ENCODE data around the gene PROC. TPM values are rescaled to one million over a fixed set of nuclear protein-coding genes. Genes with fewer than 3 reads are reported as not detected.

The PROC gene
- total RNA-seq, 2 donors from 2014 or later, result not detected

- H3K36me3 ChIP-seq, result no peaks in the 10 kb centered on the region
- H3K4me3 ChIP-seq, result no peak overlapping the region
- no peak overlapping the region for H3K27ac ChIP-seq
- no peak for TF ChIP-seq CTCF (IDR thresholded peaks at IDR 0.05)
- DNase-seq (ENCODE audit: low spot score), result no peak
- no peaks in the 10 kb centered on the region for H3K27me3 ChIP-seq
- H3K4me1 ChIP-seq, result no peaks in the 10 kb centered on the region
- peaks cover 0 to 10% of the 10 kb centered on the region in 2 donors for H3K9me3 ChIP-seq
These were observed 19.8 kb downstream of the PROC start for GRCh38 chr2:127437781-127438726.

GRCh38 chr2:127439343-127439742 is 21.1 kb downstream of the PROC start:
- Histone ChIP-seq H3K4me1 (no peaks in the 10 kb centered on the region), H3K4me3 (no peak overlapping the region), H3K27ac (no peak overlapping the region), H3K9me3 (peaks cover 0 to 10% of the 10 kb centered on the region in 2 donors), H3K36me3 (no peaks in the 10 kb centered on the region), H3K27me3 (no peaks in the 10 kb centered on the region)
- TF ChIP-seq CTCF (IDR thresholded peaks at IDR 0.05), result no peak
- no peak for DNase-seq (ENCODE audit: low spot score)

DNA sequence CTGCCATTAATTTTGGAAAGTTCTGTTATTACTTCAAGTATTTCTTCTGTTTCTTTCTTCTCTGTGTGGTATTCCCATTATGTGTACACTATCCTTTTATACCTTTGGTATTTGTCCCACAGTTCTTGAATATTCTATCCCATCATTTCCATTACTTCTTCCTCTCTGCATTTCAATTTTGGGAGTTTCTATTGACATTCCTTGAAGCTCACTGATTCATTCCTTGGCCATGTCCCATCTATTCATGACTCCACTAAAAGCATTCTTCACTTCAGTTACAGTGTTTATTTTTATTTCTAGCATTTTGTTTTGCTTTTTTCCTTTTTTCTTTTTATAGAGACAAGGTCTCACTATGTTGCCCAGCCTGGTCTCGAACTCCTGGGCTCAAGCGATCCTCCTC is 30.3 kb downstream of the PROC start:
- Histone ChIP-seq H3K4me3 (no peak overlapping the region), H3K27ac (no peak overlapping the region), H3K9me3 (no peaks in the 10 kb centered on the region), H3K27me3 (no peaks in the 10 kb centered on the region), H3K4me1 (no peaks in the 10 kb centered on the region), H3K36me3 (peaks cover 5% of the 10 kb centered on the region)
- no peak for TF ChIP-seq CTCF (IDR thresholded peaks at IDR 0.05)
- DNase-seq (ENCODE audit: low spot score), result no peak

DNA sequence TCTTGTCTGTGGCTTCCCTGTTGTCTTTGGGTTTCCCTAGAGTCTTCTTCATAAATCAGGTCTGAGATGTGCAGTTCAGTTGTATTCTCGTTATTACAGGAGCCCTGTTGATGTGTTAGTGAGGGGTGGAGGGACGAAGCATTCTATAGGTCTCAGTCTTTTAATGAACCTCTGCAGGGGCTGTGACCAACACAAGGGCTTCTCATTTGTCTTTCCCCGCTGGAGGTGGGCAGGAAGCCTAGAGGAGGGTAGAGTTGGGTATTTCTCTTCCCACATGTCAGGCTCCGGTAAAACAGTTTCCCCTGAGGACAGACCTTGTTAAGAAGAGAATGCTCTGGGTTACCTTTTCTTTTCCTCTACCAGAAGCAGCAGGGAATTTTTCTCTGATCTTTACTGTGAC is 31.2 kb downstream of the PROC start:
- H3K27me3 ChIP-seq, result no peaks in the 10 kb centered on the region
- H3K36me3 ChIP-seq, result peaks cover 5% of the 10 kb centered on the region
- H3K9me3 ChIP-seq, result no peaks in the 10 kb centered on the region
- H3K27ac ChIP-seq, result no peak overlapping the region
- no peaks in the 10 kb centered on the region for H3K4me1 ChIP-seq
- TF ChIP-seq CTCF (IDR thresholded peaks at IDR 0.05), result no peak
- H3K4me3 ChIP-seq, result no peak overlapping the region
- no peak for DNase-seq (ENCODE audit: low spot score)

DNA sequence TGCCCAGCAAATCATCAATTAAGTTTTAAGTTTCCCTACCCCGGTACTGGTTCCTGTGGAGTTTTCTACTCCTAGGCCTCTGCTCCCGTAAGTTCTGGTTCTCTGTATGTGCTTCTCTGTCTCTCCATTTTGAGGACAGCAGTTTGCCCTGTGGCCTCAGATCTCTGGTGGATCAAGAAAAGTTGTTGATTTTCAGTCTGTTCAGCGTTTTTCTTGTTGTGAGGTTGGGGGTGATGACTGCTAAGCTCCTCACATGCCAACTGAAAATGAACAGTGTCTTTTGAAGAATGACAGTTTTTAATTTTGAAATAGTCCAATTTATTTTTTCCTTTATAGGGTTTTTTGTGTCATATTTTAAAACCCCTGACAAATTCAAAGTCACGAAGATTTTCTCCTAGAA is 31.7 kb downstream of the PROC start:
- H3K4me3 ChIP-seq, result no peak overlapping the region
- H3K27me3 ChIP-seq, result no peaks in the 10 kb centered on the region
- H3K27ac ChIP-seq, result no peak overlapping the region
- no peaks in the 10 kb centered on the region for H3K9me3 ChIP-seq
- no peaks in the 10 kb centered on the region for H3K4me1 ChIP-seq
- TF ChIP-seq CTCF (IDR thresholded peaks at IDR 0.05), result no peak
- H3K36me3 ChIP-seq, result peaks cover 5% of the 10 kb centered on the region
- no peak for DNase-seq (ENCODE audit: low spot score)
